Activated CD4-positive, alpha-beta T cell treated with anti-CD3 and anti-CD28 coated beads, Interleukin-2, amount 50 U/mL, for 4 hours (primary cell): ENCODE results near the gene SCP2.

Experiments used
- DNase-seq, 2 experiments: peaks; one replicate each; pipeline ENCODE4 v3.0.0-alpha.2; 2020

Gene SCP2

DNA sequence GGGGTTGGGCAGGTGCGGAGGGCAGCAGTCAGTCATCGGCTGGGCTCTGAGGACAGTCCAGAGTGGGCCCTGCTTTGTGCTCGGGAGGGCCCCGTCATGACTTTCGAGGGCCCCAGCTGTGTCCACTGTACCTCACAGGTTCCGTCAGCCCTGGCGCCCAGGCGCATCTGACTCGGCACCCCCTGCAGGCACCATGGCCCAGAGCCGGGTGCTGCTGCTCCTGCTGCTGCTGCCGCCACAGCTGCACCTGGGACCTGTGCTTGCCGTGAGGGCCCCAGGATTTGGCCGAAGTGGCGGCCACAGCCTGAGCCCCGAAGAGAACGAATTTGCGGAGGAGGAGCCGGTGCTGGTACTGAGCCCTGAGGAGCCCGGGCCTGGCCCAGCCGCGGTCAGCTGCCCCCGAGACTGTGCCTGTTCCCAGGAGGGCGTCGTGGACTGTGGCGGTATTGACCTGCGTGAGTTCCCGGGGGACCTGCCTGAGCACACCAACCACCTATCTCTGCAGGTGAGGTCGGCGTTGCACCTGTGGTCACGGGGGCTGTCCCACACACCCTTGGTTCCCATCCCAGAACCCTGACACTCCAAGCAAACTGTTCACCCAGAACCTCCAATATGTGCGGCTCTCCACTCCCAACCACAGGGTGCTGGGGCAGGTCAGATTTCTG, 142.7 kb downstream of the SCP2 start:
- no peak for DNase-seq

DNA sequence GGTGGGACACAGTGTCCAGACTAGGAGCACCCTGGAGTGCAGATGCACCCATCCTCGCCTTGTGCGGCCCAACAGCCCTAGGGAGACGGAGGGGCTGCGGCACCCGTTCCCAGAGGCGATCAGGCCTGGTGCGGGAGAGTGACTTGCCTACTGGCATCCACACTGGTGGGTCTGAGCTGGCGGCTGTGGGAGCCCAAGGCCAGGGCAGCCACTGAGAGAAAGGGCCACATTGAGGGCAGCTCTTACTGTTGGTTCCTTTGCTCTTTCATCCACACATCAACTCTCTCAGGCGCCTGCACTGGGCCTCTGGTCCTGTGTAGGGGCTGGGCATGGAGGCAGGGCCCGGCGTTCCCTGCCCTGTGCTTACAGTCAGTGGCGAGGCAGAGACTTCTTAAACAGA, 143.5 kb downstream of the SCP2 start:
- no peak for DNase-seq

DNA sequence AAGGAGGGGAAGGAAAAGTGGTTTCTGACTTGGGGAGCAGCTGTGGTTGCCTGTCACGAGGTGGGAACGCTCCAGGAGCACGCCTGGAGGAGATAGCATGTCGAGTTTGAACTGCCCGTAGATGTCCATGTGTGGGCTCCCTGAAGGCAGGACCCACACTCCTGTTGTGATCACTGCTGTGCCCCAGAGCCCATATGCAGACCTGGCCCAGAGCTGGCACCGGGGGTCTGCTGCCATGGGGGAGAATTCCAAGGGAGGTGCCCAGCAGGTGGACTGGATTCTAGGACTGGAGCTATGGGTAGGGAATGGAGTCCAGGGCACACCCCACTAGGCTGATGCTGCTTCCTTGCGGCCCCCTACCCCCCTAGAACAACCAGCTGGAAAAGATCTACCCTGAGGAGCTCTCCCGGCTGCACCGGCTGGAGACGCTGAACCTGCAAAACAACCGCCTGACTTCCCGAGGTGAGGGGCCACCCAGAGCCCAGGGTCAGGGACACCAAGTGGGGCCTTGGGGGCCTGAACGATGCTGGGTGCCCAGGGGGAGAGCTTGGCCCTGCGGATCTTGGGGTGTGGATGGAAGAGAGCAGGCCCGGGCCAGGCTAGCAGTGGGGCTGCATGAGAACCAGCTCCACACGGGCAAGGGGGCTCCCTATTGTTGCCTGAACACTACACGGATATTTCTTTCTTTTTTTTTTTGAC, 144.2 kb downstream of the SCP2 start:
- no peak for DNase-seq

DNA sequence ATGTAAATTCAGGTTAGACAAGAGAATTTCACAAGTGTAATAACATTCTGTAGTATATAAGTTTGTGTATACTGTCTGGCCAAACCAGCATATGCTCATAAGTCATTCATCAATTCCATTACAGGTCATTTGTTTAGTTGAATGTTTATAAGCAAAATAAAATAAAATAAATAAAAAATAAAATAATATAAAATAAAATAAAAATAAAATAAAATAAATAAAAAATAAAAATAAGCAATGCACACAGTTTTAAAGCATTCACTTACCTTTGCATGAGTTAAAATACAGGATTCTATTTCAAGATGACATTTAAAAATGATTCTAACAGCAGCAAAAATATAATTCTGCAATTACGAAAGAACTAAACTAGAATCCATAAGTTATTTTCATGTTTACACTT, 144.8 kb downstream of the SCP2 start:
- DNase-seq = no peak

DNA sequence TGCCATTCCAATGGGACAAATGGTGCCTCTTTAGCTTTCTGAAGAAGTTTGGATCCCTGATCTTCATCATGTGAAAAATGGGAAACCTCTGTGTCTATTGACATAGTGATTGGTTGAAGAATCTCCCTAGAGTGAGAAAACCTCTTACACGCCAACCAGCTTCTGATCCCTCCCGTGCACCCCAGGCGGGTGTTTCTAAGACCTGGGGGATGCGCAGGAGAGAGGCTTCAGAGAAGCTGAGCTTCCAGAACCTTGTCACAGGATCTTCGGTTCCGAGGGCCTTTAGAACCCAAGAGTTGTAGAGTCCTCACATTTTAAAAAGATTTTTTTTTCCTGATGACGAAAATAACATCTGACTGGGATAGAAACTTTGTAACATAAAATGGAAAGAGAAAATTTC, 146.2 kb downstream of the SCP2 start:
- no peak for DNase-seq

DNA sequence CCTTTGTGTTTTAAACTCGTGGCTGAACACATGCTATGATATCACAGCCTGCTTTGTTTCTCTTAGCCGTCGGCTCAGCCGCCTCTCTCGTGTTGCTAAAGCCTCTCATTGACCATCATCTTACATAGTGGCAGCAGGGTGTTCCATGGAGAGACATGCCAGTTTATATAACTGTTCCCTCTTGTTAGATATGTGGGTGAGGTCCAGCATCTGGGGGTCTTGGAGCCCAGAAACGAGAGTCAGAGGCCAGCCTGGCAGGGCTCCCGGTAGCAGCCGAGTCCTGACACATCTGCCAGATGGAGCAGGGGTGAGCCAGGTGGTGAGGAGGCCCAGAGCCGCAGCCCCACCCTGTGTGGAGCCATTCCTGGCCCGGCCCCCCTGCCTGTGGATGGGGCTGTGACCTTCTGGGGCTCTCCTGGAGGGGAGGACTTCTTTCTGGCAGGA, 146.8 kb downstream of the SCP2 start:
- DNase-seq = no peak

DNA sequence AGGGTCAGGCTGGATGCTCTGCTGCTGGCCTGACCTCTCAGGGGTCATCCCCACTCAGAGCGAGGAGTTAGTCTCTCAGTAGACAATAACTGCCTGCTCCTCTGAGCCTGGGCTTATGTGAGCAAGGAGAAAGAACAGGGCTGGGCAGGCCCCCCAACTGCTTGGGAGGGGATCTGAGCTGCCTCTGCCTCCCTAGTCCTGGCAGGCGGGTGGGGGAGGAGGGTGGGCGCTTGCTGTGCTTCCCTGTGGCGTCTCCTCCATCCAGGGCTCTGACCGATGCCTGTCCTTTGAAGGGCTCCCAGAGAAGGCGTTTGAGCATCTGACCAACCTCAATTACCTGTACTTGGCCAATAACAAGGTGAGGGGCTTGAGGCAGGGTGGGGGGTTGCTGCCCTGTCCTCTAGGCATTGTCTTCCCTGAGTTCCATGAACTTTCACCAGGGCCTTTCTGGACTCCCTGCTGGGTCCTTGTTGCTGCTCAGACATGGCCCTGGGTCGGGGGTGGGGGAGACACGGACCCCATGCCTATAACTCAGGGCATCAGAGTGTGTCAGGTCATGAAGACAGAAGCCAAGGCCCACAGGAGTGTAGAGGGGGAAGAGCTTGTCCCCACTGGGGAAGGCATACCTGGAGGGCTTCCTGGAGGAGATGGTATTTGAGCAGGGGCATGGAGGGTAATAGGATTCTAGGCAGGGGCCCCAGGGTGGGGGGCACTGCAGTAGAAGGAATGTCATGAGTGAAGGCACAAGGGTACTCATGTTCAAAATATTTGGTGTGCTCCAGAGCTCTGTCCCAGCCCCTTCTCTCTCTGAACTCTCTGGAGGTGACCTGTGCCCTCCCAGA, 147.5 kb downstream of the SCP2 start:
- no peak for DNase-seq

DNA sequence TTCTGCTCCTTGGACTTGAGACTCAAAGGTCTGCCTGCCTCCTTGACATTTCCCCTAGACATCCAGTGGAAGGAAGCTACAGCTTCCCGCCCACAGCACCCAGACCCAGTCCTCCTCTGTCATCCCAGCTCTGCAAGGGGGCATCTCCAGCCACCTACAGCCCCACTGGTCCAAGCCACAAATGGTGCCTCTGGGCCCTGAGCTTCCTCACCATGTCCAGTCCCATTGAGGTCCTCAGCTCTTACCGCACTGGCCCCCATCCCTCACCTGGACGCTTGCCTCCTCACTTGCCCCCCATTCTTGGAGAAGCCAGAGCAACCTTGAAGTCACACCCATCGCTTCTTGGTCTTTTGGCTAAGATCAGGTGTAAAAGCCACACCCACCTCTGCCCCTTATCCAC, 148.1 kb downstream of the SCP2 start:
- no peak for DNase-seq

DNA sequence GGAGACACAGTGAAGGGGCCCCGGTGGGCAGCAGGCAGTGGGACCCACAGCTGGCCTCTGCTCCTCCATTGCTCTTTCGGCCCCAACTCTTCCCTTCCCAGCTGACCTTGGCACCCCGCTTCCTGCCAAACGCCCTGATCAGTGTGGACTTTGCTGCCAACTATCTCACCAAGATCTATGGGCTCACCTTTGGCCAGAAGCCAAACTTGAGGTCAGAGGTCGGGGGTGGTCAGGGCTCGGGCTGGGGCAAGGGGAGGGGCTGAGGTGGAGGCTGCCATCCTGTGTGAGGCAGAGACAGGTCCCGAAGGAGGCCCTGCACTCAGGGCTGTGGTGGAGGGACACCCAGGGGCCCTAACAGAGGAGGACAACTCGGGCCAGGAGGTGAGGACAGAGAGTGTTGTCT, 148.7 kb downstream of the SCP2 start:
- no peak for DNase-seq

DNA sequence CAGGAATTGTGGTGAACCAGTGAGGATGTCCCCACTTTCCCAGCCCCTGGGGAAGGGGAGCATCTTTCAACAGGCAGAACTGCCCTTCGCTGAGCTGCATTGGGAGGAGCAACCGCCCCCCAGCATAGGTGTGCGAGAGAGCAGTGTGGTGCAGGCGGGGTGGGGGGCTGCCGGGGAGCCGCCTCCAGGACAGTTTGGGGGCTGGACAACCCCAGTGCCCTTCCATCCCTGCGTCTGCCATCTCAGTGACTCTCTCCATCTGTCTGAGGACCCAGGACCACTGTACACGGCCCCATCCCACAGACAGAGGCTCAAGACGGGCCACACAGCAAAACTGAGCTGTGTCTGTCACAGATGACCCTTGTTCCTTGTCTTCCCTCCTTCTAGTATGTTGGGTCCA, 149.1 kb downstream of the SCP2 start:
- DNase-seq = no peak

DNA sequence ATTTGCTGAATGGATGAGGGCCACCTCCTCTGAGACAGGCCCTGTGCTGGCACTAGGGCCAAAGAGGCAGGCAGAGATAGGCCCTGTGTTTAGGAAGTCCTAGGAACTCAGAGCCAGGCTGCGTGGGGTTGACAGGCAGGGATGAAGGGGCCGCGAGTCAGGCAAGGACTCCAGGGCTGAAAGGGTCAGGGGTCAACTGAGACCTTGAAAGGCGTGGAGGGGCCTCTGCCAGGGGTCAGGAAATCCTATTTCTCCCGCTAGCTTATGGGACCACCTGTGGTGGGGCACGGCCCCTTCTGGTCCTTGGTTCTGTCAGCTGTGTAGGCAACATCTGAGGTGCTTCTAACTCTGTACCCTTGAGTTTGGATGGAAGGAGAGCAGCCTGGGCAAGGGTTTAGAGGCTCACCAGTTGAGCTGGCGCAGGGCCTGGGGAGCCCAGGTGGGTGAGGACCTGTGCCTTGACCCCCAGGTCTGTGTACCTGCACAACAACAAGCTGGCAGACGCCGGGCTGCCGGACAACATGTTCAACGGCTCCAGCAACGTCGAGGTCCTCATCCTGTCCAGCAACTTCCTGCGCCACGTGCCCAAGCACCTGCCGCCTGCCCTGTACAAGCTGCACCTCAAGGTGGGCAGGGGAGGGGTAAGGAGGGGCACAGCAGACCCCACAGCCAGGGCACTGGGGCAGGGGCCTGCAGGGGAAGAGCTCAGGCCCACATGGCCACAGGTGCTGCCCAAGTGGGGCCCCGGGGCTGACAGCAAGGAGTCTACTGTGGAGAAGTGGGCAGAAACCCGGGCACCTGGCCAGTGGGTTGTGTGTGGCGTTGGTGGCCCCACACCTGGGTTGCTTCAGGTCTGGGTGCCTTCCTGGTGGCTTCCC, 149.9 kb downstream of the SCP2 start:
- DNase-seq = no peak

DNA sequence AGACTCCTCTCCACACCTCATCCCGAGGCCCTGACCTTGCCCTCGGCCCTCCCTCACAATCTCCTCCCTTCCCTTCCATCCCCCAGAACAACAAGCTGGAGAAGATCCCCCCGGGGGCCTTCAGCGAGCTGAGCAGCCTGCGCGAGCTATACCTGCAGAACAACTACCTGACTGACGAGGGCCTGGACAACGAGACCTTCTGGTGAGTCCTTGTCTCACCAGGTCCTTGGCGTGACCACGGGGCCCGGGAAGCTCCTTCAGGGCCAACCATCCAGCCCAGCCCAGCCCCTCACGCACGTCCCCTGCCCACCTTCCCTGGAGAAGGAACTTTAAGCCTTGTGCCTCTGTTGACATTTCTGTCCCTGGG, 150.5 kb downstream of the SCP2 start:
- no peak for DNase-seq

DNA sequence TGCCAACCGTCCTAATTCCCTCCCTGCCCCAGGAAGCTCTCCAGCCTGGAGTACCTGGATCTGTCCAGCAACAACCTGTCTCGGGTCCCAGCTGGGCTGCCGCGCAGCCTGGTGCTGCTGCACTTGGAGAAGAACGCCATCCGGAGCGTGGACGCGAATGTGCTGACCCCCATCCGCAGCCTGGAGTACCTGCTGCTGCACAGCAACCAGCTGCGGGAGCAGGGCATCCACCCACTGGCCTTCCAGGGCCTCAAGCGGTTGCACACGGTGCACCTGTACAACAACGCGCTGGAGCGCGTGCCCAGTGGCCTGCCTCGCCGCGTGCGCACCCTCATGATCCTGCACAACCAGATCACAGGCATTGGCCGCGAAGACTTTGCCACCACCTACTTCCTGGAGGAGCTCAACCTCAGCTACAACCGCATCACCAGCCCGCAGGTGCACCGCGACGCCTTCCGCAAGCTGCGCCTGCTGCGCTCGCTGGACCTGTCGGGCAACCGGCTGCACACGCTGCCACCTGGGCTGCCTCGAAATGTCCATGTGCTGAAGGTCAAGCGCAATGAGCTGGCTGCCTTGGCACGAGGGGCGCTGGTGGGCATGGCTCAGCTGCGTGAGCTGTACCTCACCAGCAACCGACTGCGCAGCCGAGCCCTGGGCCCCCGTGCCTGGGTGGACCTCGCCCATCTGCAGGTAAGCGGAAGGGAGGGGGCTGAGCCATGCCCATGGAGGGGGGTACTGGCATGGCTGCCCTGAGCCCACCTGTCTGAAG, 151.4 kb downstream of the SCP2 start:
- DNase-seq = no peak

DNA sequence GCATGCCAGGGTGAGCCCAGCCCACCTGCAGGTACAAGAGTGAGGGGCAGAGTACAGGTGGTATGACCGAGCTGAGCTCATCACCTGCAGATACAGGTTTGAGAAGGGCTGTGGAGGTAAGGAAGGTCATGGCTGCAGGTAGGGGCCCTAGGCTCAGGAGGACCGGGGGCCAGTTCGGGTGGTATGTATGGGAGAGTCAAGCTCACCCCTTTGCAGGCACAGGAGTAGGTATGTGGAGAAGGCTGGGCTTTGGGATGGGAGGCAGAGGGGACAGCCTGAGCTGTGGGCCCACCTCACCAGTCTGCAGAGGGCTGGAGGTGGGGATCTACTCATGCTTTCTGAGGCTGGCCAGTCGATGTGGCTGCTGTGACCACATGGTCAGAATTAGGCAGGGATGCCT, 152.2 kb downstream of the SCP2 start:
- DNase-seq = no peak

DNA sequence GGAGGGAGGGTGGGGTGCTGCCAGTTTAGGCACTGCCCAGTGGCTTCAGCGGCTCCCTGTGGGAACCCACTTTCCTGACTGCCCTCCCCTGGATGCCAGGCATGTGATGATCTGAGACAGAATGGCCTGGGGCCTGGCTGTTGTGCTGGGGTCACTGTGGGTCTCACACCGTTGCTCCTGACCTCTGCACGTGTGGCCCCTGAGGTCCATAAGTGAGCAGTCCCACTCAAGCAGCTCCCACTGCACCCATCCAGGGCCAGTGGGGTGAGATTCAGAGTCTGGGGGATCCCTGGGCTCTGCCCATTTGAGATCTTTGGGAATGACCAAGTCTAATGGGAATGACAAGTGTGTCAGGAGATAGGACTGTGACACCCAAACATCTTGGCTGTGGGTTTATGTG, 153.0 kb downstream of the SCP2 start:
- DNase-seq = no peak

DNA sequence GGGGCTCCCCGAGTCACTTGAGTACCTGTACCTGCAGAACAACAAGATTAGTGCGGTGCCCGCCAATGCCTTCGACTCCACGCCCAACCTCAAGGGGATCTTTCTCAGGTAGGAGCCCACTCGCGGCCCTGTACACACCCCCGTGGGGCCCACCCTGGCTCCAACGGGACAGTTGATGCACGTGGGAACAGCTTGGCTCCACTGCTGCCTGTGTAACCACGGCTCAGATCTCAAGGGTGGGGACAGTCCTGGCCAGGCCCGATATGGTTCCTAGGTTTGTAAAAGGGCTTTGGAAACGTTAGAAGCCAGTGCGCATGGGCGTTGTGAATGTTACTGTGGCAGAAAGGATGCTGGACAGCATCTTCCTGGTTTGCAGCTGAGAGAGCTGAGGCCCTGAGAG, 153.7 kb downstream of the SCP2 start:
- DNase-seq = no peak

DNA sequence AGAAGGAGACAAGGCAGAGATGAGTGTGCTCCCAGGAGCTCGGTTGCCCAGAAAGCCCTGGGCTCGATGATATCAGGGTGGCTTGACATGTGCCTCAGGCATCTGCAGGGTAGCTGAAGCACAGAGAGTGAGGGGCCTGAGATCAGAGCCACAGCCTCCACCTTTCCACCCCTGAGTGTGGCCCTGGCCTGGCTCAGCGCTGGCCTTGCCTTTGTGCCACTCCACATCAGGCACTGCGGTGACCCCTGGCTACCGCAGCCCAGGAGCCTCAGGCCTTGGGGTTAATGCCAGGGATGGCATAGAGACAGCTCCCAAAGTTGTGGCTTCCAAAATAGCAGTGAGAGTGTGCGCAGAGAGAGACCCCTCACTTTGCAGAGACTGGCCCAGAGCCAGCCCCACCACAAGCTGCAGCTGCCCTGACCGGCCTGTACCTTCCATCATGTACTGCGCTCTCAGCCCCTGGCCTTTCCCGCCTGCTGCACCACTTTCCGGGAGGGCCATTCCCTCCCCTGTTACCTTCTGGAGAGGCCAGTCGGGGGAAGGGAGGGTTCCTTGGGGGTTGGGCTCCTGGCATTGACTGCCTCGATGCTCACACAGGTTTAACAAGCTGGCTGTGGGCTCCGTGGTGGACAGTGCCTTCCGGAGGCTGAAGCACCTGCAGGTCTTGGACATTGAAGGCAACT, 154.4 kb downstream of the SCP2 start:
- no peak for DNase-seq

DNA sequence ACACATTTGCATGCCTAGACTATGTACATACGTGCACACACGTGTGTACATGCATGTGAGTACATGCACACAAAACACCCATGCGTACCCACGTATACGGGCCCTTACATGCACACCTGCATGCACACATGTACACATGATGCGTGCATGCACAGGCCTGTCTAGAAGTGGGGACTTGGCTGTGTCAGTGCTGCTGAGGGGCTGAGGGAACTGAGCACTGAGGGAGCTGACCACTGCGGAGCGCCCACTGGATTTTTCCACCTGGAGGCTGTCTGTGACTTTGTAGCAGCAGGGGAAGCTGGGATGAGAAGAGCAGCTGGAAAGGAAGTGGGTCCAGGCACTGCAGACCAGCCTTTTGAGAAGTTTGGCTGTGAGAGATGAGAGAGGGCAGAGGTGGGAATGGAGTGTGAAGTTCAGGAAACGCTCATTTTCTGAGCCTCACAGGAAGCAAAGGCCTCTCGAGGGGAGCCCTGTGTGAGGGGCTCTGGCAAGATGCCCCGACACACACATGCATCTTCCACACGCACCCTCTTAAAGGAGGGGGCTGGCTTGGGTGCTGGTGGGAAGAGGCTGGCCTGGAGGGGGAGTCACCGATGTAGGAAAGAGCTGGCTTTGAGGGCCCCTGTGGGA, 155.9 kb downstream of the SCP2 start:
- DNase-seq = no peak

DNA sequence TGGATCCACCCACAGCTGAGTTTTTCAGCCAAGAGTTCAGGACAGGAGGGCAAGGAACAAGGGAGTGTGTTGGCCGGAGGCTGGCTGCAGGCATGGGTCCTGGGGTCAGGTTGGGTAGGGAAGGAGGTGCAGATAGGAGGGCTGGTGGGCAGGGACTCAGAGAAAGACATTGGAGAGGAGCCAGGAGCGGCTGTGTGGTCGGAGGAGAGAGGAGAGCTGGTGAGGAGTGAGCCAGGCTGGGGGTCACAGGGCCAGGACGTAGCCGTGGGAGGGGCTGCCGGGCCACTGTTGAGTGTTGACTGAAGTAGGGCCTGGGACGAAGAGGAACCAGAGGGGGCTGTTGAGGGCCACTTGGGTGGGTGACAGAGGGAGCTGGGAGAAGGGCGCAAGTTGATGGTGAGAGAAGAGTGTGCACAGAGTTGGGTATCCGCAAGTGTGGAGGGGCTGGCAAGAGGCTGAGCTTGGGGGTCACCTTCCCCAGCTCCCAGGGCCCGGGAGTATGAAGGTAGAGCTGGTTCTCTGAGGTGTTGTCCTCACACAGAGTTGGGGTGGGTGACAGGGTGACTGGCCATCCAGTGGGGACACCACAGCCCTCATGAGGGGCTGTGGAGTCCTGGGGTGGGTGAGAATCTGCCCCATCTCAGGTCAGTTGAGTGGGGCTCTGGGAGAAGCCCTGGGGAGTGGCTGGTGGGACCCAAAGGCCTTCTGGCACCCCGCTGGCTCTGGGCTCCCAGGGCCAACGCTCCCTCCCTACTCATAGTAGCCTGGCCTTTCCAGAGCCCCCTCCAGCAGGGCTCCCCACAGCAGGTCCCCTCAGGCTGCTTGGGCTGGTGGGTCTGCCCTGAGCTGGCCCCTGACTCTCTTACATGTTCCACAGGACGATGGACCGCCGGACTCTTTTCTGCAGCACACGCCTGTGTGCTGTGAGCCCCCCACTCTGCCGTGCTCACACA, 156.8 kb downstream of the SCP2 start:
- no peak for DNase-seq

DNA sequence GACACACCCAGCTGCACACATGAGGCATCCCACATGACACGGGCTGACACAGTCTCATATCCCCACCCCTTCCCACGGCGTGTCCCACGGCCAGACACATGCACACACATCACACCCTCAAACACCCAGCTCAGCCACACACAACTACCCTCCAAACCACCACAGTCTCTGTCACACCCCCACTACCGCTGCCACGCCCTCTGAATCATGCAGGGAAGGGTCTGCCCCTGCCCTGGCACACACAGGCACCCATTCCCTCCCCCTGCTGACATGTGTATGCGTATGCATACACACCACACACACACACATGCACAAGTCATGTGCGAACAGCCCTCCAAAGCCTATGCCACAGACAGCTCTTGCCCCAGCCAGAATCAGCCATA, 157.5 kb downstream of the SCP2 start:
- DNase-seq = no peak
